ENCODE data around the gene KAT2A. TPM values are rescaled to one million over a fixed set of nuclear protein-coding genes. Genes with fewer than 3 reads are reported as not detected.

KAT2A gene
- total RNA-seq, 1 donor from 2014 or later: 43.6 TPM

GRCh38 chr17:42163696-42164407, 42.7 kb upstream of the KAT2A start:
- Mint-ChIP-seq H3K27ac (ENCODE audit: unreplicated experiment) (no peak overlapping the region), H3K9me3 (no peaks in the 10 kb centered on the region), H3K4me1 (peaks cover 15% of the 10 kb centered on the region), H3K27me3 (ENCODE audit: low read depth) (peaks cover 3% of the 10 kb centered on the region), H3K36me3 (ENCODE audit: low read depth) (no peaks in the 10 kb centered on the region), H3K4me3 (no peak overlapping the region)
- no peak for DNase-seq (ENCODE audit: low read depth, low spot score)
- TF ChIP-seq, protein P1, sequence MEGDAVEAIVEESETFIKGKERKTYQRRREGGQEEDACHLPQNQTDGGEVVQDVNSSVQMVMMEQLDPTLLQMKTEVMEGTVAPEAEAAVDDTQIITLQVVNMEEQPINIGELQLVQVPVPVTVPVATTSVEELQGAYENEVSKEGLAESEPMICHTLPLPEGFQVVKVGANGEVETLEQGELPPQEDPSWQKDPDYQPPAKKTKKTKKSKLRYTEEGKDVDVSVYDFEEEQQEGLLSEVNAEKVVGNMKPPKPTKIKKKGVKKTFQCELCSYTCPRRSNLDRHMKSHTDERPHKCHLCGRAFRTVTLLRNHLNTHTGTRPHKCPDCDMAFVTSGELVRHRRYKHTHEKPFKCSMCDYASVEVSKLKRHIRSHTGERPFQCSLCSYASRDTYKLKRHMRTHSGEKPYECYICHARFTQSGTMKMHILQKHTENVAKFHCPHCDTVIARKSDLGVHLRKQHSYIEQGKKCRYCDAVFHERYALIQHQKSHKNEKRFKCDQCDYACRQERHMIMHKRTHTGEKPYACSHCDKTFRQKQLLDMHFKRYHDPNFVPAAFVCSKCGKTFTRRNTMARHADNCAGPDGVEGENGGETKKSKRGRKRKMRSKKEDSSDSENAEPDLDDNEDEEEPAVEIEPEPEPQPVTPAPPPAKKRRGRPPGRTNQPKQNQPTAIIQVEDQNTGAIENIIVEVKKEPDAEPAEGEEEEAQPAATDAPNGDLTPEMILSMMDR (conservative IDR thresholded peaks at IDR 0.05): no peak

DNA sequence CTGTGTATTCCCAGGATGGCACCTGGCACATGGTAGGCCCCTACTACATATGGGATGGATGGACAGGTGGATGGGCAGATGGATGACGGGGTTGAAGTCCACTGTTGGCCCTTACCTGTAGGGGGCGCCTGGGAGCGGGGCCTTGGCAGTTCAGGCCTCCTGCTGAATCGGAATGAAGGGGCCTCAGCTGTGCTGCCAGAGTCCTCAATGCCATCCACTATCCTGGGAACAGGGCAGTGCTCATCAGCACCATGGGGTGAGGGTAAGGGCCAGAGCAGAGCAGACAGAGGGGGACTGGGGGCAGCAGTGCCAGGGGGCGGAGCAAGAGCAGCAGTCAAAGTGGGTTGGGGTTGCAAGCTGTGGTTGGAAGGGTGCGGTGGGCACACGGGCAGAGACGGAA, 41.9 kb upstream of the KAT2A start:
- Mint-ChIP-seq H3K9me3 (no peaks in the 10 kb centered on the region), H3K27me3 (ENCODE audit: low read depth) (peaks cover 3% of the 10 kb centered on the region), H3K4me1 (peaks cover 15% of the 10 kb centered on the region), H3K27ac (ENCODE audit: unreplicated experiment) (no peak overlapping the region), H3K4me3 (no peak overlapping the region), H3K36me3 (ENCODE audit: low read depth) (no peaks in the 10 kb centered on the region)
- TF ChIP-seq, protein P1 (conservative IDR thresholded peaks at IDR 0.05): peak; percentile 50
- no peak for DNase-seq (ENCODE audit: low read depth, low spot score)

DNA sequence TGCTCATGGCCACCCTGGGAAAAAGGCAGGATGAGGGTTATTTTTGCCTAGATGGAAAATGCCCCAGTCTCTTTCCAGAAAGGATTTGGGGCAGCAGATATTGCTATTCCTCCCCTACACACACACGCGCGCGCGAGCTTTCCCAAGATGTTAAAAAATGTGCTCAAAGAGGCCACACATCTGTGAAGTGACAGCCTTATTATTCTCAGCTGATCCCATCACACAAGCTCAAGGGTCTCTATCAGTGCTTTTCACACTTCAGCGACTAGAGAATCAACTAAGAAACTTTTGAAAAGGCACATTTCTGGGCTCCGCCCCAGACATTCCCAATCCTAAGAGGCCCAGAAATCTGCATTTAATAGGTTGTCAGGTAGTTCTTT, 39.4 kb upstream of the KAT2A start:
- H3K27ac Mint-ChIP-seq (ENCODE audit: unreplicated experiment): no peak overlapping the region
- TF ChIP-seq, protein P1 (conservative IDR thresholded peaks at IDR 0.05): no peak
- DNase-seq (ENCODE audit: low read depth, low spot score): no peak
- no peaks in the 10 kb centered on the region for H3K36me3 Mint-ChIP-seq (ENCODE audit: low read depth)
- no peaks in the 10 kb centered on the region for H3K9me3 Mint-ChIP-seq
- peaks cover 18% of the 10 kb centered on the region for H3K4me1 Mint-ChIP-seq
- H3K27me3 Mint-ChIP-seq (ENCODE audit: low read depth): no peaks in the 10 kb centered on the region
- peak overlapping the region; percentile 13 for H3K4me3 Mint-ChIP-seq

- Mint-ChIP-seq H3K27ac (ENCODE audit: unreplicated experiment) (peak overlapping the region; percentile 27), H3K27me3 (ENCODE audit: low read depth) (no peaks in the 10 kb centered on the region), H3K36me3 (ENCODE audit: low read depth) (no peaks in the 10 kb centered on the region), H3K4me1 (peaks cover 22% of the 10 kb centered on the region), H3K9me3 (no peaks in the 10 kb centered on the region), H3K4me3 (peak overlapping the region; percentile 13)
- TF ChIP-seq, protein P1 (conservative IDR thresholded peaks at IDR 0.05): no peak
- no peak for DNase-seq (ENCODE audit: low read depth, low spot score)
Observed at GRCh38 chr17:42159796-42160530, 38.8 kb upstream of the KAT2A start.

DNA sequence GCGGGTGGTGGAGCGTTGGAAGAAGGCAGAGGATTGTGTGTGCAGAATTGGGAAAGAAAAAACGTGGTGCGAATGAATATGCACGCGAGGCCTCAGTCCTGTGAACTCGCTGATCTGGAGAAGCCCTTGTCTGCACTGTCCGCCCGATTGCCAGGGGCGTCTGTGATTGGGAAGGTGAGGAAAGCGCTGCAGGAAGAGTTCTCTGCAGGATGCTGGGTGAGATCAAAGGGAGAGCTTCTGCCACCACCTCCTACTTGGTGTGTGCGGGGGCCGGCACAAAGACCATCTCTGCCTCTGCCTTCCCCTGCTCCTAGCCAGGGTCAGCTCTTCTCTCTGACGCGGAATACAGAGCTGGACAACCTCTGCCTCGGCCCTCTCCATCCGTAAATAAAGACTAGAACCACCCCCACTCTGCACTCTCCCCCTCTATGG, 34.5 kb upstream of the KAT2A start:
- Mint-ChIP-seq H3K36me3 (ENCODE audit: low read depth) (no peaks in the 10 kb centered on the region), H3K4me1 (peaks cover 44% of the 10 kb centered on the region), H3K4me3 (peak overlapping the region; percentile 91), H3K27ac (ENCODE audit: unreplicated experiment) (peak overlapping the region; percentile 35), H3K9me3 (no peaks in the 10 kb centered on the region), H3K27me3 (ENCODE audit: low read depth) (no peaks in the 10 kb centered on the region)
- DNase-seq (ENCODE audit: low read depth, low spot score): no peak
- TF ChIP-seq, protein P1 (conservative IDR thresholded peaks at IDR 0.05): no peak
